Midbrain (tissue), 1 donor: ENCODE results near the gene VAV3.
"Not testable (repeated sequence)": the region's sequence is repeated elsewhere in the genome, so short reads cannot be mapped to it uniquely, and the experiment has no call there.

ENCODE experiments used
- DNase-seq: peaks from one replicate; lab custom pipeline; 2025; lab: John Stamatoyannopoulos, UW

Gene VAV3

GRCh38 chr1:107883562-107883961 is 81.4 kb downstream of the VAV3 start:
- DNase-seq, result no peak

DNA sequence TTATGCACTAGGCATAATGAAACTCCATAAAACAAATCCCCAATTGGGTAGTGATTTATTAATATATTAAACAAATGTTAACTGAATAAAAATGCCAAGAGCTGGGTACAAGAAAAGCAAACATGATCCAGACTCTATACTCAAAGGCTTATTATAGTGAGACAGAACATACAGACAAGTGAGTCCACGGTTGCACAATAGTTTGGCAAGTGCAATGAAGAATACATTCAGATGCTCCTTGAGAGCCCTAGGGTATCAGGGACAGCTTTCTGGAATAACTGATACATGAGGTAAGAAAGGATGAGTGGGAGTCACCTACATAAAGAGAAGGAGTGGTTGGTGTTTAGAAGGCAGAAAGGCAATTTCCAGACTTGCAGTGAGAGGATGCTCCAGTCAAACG is 85.1 kb downstream of the VAV3 start:
- no peak for DNase-seq

DNA sequence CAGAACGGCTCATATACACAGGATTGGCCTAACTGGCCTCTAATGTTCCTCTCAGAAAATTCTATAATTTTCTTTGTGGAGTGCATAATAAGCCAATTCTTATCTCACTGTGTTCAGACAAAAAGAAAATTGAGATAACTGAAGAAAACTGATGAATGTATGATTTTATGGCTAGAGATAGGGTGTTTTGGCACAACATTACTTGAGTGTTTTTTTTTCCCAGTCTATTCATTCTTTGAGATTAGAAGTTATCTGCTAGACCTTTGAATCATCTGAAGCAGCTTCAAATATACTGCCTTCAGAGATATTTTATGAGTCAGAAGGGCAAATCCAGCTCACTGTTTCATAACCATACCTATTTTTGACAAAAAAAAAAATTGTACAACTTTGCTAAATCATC is 85.6 kb downstream of the VAV3 start:
- no peak for DNase-seq

DNA sequence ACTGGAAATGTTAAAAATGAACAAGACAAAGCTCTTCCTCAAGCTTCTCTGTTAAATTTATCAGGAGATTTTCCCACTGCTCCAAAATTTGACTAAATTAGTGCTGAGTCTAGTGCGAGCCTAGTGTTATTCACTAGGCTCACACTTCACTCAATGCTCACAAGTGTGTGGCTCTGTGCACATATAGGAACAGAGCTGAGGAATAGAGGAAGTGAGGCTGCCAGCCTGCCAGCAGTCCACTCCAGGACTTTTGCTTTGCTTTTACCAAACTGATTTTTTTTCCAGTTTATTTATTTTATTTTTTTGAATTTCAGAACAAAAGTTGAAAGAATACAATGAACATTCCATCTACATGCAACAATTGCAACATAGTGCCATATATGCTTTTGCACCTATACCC is 87.2 kb downstream of the VAV3 start:
- no peak for DNase-seq

GRCh38 chr1:107877092-107877491 is 87.9 kb downstream of the VAV3 start:
- DNase-seq, result no peak

GRCh38 chr1:107875689-107876088 is 89.3 kb downstream of the VAV3 start:
- no peak for DNase-seq

DNA sequence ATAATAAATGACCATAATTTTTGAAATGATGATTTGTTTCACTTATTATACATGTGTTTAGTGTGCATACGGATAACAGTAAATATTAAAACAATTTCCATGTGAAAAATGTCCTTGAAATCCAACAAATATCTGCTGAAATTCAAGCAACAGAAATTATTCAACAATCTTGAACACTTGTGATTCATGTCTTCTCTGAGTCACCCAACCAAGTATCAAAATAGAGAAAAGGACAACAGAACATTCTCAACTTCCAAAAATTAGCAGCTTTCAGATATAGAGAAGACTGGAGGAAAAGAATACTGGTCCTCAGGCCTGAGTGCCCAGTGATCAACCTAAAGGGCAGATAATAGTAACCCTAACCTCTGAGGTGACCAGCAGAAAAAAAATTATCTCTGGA is 90.8 kb downstream of the VAV3 start:
- no peak for DNase-seq

- no peak for DNase-seq
These were observed 93.1 kb downstream of the VAV3 start for GRCh38 chr1:107871687-107872395.

- DNase-seq, result no peak
These were observed 93.7 kb downstream of the VAV3 start for GRCh38 chr1:107871259-107871658.

- DNase-seq, result no peak
These were observed 94.3 kb downstream of the VAV3 start for GRCh38 chr1:107870696-107871095.

DNA sequence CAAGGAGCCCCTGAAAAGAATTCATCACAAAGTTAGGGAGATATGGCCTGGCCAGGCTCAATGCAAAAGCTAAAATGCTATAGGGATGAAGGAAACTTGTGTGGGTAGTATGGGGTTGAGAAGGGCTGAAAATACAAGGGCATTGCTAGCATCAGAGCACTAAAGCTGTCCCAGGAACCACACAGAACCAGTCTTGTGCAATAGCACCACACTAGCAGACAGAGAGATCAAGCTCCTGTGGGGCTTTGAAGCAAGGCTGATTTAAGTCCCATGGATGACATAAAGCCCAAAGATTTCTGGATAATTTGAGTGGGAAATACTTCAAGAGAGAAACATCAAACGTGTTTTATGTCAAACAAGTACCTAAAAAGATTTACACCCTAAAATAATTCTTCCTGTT is 97.1 kb downstream of the VAV3 start:
- DNase-seq, result no peak

GRCh38 chr1:107867422-107867821 is 97.6 kb downstream of the VAV3 start:
- no peak for DNase-seq

GRCh38 chr1:107866870-107867269 is 98.1 kb downstream of the VAV3 start:
- DNase-seq, result no peak

- DNase-seq, result no peak
These were observed 99.4 kb downstream of the VAV3 start for GRCh38 chr1:107865627-107866026.

DNA sequence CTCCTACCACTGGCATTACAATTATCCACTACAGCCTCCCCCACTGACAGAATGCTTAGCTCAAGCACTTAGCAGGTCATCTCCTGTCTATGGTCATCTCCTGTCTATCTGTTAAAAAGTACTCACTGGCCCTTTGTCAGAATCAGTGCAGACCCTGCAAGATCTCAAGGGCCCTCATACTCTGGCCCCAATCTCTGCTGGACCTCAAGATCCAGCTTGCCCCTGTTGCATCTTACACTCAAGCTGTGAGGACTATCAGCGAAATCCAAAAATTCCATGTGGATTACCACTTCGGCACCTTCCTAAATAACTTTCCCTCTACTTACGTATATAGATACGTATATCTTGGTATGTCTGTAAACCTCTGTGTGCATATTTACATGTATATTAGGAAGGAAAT is 101.6 kb downstream of the VAV3 start:
- no peak for DNase-seq

DNA sequence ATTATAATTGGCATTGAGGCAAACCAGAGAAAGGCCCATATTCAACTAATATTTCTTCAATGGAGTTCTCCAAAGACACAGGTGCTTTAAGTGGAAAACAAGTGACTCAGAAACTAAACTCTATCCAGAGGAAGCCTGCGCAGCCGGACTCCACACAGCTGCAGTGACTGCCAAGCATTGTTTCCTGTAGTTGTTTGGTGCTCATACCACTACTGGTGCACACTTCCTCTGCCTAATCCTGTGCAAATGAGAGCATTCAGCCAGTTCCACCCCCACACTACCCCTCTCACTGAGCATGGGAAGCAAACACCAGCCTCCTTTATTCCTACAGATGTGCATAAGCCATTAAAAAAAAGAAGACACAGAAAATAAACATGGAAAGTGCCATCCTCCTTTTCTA is 102.9 kb downstream of the VAV3 start:
- DNase-seq, result no peak

- DNase-seq, result no peak
These were observed 106.7 kb downstream of the VAV3 start for GRCh38 chr1:107858323-107858722.

DNA sequence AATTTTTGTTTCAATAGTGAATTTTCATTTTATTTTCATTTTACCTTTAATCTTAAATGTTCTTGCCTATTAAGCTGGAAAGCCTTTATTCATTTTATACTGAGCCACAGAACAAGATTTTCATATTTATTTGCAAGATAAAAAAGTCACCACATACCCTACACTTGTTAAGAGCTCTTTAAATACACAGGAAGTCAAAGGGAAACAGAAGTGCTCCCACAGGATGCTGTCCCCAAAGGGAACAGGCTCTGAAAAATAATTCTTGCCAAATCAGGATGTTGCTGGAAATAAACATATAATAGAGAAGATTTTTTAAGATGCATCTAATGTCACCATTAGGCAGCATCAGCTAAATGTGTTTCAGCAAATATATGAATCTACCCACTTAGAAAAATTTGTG is 113.6 kb downstream of the VAV3 start:
- no peak for DNase-seq

DNA sequence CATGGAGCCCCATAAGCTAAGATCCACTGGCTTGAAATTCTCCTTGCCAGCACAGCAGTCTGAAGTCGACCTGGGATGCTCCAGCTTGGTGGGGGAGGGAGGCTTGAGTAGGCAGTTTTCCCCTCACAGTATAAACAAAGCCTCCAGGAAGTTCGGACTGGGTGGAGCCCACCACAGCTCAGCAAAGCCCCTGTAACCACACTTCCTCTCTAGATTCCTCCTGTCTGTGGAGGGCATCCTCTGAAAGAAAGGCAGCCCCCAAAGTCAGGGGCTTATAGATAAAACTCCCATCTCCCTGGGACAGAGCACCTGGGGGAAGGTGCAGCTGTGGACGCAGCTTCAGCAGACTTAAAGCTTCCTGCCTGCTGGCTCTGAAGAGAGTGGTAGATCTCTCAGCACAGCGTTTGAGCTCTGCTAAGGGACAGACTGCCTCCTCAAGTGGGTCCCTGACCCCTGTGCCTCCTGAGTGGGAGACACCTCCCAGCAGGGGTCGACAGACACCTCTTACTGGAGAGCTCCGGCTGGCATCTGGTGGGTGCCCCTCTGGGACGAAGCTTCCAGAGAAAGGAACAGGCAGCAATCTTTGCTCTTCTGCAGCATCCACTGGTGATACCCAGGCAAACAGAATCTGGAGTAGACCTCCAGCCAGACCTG is 120.3 kb downstream of the VAV3 start:
- DNase-seq, result not testable (repeated sequence)

DNA sequence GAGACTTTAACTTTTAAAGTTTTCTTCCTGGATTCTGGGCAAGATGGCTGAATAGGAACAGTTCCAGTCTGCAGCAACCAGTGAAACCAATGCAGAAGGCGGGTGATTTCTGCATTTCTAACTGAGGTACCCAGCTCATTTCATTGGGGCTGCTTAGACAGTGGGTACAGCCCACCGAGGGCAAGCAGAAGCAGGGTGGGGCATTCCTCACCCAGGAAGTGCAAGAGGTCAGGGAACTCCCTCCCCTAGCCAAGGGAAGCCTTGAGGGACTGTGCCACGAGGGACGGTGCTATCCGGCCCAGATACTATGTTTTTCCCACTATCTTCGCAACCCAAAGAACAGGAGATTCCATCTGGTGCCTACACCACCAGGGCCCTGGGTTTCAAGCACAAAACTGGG is 121.0 kb downstream of the VAV3 start:
- no peak for DNase-seq

DNA sequence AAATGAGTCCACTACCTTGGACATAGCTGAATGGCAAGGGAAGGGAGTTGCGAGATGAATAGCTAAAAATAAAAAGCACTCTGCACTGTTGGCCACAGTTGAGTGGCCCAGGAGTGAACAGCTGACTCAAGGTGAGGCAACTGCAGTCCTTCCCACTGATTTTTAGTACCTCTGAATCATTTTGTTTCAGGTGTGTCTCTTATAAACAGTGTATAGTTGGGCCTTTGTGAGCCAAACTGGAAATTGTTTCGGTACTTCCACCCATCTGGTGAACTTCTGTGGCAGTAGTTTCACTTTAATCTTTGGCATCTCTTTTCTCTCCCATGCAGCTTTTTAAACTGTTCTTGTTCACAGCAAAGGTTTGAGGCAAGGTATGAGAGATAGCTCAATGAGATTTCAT is 122.7 kb downstream of the VAV3 start:
- DNase-seq, result no peak

DNA sequence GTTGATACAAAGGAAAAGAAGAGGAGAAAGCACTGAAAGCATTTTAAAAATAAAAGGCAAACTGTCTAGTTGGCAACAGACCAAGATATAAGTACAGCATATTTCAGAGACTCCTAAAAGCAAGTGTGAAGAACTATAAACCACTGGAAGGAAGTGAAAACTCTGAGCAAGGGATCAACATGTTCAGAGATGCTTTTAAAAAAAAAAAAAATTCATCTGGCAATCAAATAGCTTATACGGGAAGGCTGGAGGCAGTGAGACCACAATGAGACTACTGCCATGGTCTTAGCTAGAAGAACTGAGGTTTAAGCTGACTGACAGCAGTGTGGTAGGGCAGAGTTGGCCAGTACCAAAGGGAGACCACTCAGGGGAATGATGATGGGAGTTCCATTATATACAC is 124.3 kb downstream of the VAV3 start:
- no peak for DNase-seq

GRCh38 chr1:107838056-107838455 is 126.9 kb downstream of the VAV3 start:
- DNase-seq, result no peak

DNA sequence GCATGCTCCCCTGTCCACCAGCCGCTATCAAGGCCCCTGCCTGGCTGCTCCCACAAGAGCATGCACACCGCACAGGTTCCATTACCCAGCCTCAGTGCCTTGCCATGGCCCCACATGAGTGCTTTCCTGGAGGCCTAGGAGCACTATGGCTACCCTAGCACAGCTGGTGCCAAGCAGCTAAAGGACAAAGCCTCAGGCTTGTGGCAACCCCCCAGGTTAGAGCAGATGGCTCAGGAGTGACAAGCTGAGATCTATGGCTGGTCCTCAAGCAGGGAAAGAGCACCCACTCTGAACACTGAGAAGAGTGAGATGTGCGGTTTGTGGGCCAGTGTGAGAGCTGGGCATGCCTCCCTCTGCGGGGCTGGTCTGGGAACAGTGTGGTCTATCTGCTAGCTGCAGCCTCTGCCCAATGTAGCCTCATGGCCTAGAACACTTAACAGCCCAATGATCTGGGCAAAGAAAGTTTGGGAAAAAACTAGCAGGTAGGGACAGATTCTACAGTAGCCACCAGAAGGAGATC is 129.8 kb downstream of the VAV3 start:
- no peak for DNase-seq
